GM19035 (cell line): ENCODE results near the gene RARS1.

Experiments used
- ATAC-seq: cut with Tn5 transposase; IDR thresholded peaks from one replicate; pipeline ENCODE4 v1.9.1; 2021; ENCODE audit not compliant: unreplicated experiment

RARS1 gene

DNA sequence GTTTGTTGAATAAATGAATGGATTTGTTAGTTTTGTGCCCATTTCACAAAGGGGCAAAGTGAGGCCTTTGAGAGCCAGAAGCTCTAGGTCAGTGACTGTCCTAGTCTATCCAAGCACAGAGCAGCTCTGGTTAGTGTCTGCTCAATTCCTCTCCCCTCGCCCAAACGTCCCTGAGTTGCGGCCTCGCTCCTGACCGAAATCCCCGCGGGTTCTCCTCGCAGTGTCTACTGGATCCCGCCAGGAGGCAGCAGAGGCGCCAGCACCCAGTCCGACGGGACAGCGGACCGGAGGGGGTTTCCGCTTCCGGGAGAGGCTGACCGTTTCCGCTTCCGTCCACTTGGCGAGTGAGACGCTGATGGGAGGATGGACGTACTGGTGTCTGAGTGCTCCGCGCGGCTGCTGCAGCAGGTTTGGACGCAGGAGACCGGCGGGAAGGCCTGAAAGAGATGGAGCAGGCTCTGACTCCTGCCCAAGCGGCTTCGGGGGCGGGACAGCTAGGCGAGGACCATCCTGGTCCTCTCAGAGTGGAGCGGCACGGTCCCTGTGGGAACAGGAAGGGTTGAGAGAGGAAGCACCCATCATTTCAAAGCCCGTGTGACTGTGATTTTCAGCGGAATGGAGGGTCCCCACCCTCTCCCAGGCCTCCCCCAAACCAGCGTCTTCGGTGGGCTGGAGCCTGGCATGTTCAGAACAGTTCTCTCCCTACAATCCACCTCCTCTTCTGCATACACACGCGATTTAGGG is at the start of gene RARS1:
RARS1 (plus strand) TSS at position 336 of the 744 bp plus-strand sequence; CDS start at position 364, 28 bp downstream.
- peak; percentile 84 for ATAC-seq

DNA sequence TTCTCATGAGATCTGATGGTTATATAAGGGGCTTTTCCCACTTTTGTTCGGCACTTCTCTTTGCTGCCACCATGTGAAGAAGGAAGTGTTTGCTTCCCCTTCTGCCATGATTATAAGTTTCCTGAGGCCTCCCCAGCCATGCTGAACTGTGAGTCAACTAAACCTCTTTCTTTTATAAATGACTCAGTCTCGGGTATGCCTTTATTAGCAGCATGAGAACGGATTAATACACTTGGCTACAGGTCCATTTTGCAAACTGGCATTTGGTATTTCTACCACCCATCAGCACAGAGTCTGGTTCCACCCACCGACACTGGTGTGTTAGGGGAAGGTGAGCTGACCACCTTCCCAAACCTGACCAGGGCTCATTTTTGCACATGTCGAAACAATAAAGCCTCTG is 47.9 kb upstream of the RARS1 start:
- ATAC-seq = no peak

DNA sequence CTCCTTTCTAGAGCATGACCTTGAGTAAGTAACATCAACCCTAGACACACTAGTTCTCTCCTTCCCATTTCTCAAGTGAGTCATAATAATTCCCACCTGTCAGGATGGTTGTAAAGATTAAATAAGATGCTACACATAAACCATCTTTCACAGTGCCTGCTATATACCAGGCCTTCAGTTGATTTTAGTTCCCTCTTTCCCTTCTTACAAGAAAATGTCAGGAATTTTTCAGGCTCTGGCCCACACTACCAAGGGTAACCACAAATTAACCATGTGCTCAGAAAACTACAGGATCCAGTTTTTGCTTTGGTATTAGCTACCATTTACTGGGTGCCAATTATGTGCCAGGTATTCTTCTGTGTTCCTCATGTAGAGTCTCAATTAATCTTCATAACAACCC is 42.7 kb upstream of the RARS1 start:
- ATAC-seq = no peak

DNA sequence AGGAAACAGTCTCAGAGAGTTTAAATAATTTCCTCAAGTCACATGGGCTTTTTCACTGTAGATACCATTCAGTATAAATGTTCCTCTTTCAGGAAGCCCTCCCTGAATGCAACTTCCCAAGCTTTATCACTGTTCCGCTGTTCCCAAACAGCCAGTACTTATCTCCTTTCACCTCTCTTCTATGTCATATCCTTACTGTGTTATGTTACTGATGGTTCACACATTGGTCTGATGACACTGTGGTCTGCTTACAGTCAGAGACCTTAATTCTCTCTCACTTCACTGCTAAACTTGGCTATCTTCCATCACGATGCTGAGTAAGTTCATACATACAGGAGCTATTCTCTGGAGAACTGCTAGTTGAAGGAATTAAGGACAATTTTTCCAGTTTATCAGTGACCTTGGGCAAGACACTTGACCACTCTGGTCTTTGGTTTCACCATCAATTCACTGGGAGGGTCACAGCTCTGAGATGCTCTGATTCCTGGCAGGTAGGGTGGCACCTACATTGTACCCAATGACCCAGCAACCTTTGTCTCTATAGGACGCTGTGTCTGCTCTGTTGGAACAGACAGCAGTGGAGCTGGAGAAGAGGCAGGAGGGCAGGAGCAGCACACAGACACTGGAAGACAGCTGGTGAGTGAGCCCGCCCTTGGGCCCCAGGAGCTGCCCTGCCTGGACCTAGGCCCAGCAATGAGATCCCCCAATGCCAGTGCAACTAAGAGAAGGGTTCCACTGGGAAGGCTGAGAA is 42.1 kb upstream of the RARS1 start:
- ATAC-seq = no peak

DNA sequence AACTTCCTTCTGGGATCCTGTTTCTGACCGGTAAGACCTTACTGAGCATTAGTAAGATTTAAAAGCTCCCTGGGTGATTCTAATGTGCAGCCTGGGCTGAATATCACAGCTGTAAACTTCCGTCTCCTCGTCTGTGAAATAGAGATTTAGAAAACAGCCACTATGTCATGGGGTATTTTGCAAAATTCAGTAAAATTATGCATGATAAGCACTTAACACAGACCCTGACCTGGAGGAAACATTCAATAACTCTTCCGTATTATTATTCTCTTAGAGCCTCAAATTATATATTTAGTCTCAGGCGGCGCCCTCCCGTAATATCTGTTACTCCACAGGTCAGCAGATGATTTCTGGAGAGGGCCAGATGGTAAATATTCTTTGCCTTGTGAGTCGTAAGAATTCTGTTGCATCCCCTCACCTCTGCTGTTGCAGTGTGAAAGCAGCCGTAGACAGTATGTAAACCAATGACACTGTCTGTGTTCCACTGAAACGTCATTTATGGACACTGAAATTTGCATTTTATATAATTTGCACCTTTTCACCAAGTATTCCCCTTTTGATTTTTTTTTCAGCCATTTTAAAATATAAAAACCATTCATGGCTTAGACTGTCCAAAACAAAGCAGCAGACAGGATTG is 39.2 kb upstream of the RARS1 start:
- ATAC-seq = no peak

DNA sequence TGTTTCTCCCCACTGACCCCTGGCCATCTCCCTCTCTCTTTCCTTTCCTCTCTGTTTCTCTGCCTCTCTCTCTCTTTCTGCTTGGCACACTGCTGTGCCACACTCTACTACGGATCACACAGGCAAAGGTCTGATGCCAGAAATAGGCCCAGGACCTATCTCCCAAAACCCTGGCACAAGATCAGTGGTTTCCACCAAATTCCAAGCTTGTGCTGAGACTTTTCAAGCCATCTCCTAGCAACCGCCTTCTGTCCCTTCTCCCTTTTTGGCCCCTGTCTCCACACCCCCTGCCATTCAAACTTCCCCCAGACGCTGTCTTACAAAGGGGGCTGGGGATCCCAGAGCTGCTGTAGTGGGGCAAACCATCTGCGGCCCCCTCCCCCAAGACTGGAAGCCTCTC is 38.5 kb upstream of the RARS1 start:
- no peak for ATAC-seq

DNA sequence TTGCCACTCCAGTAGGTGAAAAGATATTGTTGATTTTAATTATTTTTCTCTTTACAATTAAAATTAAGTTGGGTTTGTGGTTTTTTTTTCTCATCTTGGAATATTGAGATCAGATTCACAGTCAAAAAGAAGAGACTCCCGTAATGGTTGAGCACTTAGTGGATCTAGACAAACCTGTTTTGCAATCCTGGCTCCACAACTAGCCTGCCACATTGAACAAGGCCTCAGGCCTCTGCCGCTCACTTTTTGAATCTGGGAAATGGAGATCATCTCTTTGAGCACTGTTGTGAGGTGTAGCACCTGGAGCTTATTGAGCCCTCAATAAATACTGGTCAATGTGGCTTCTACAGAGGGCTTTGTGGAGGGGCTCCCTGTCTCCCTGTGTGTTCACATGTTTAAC is 37.1 kb upstream of the RARS1 start:
- ATAC-seq = no peak

DNA sequence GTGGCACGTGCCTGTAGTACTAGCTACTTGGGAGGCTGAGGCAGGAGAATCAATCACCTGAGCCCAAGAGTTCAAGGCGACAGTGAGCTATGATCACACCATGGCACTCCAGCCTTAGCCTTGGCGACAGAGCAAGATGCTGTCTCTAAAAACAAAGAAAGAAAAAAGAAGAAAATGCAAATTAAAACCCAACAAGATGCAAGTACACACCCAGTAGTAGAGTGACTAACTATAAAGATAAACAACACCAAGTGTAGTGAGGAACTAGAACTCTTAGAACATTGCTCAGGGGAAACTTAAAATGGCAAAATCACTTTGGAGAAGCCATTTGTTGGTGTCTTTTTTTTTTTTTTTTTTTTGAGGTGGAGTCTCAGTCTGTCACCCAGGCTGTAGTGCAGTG is 34.7 kb upstream of the RARS1 start:
- ATAC-seq = no peak

DNA sequence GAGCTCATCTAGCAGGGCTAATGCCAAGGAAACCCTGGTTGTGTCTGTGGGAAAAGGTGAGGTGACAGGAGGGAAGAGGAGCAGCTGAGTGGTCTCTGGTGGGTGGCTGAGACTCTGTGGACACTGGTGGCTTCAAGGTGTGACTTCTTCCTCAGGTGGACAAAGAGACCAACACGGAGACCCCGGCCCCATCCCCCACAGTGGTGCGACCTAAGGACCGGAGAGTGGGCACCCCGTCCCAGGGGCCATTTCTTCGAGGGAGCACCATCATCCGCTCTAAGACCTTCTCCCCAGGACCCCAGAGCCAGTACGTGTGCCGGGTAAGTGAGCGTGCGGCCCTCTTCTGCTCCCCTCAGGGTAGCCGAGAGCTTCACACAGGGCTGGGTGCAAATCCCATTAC is 31.1 kb upstream of the RARS1 start:
- no peak for ATAC-seq

DNA sequence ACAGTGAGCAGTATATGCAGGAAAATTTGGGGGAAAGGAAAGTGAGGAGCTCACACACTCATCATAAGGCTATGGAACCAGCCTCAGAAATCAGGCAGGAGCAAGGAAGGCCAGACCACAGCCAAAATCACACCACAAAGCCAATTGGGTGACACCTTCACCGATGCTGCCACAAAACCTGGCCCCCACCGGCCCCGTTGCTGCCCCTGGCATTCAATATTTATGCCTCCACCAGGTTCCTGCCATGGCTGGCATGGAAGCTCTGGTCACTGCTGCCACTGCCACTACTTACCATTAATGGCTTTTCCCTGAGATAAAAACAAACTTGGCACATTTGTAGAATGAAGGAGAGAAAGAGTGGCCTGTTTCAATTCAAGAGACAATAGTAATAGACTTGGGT is 28.7 kb upstream of the RARS1 start:
- no peak for ATAC-seq

DNA sequence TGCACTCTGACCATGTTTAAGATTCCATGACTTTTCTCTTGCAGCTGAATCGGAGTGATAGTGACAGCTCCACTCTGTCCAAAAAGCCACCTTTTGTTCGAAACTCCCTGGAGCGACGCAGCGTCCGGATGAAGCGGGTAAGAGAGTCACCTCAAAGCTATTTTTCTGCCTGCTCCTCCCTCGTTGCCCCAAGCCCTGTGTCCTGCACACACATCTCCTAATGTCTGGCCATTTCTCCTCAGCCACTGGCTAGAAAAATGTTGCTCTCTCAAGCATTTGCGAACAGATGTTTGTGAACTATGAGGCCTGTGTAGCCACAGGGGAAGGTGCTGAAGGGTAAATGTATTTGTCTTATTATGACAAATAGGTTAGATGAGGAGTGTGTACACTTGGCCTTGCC is 25.7 kb upstream of the RARS1 start:
- no peak for ATAC-seq

DNA sequence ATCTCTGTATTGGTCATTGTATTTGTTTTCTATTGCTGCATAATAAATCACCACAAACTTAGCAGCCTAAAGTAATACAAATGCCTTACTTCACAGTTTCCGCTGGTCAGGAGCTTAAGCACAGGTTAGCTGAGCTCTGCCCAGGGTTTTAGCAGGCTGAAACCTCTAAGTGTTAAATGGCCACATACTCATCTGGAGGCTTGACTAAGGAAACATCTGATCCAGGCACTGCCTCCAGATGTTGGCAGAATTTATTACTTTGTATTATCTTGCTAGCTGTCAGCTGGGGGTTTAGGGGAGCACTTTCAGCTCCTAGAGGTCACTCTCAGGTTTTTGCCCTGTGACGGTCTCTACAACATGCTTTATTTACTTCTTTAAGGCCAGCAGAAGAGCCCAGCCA is 23.2 kb upstream of the RARS1 start:
- no peak for ATAC-seq

DNA sequence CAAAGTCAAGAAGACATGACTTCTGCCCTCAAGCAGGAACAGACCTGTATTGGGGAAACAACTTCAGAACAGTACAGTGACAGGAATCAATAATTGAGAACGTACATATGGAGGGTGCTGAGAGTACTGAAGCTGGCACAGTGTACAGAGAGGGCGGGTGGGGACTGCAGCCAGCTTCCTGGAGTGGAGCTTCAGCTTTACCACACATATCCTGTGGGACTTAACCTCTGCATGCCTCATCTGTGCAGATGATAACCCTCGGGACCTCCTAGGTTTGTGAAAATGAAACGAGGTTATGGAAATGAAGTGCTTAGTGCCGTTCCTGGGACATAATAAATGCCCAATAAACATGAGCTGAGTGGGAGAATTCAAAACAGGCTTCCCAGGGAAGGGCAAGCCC is 22.1 kb upstream of the RARS1 start:
- no peak for ATAC-seq

DNA sequence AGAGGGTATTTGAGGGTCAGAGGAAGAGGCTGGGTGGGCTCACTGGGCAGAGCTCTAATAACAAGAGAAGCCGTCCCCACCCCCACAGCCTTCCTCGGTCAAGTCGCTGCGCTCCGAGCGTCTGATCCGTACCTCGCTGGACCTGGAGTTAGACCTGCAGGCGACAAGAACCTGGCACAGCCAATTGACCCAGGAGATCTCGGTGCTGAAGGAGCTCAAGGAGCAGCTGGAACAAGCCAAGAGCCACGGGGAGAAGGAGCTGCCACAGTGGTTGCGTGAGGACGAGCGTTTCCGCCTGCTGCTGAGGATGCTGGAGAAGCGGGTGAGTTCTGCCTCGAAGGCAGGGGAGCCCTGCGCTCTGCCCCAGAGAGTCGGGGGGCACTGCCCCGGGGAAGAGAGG is 21.6 kb upstream of the RARS1 start:
- no peak for ATAC-seq

DNA sequence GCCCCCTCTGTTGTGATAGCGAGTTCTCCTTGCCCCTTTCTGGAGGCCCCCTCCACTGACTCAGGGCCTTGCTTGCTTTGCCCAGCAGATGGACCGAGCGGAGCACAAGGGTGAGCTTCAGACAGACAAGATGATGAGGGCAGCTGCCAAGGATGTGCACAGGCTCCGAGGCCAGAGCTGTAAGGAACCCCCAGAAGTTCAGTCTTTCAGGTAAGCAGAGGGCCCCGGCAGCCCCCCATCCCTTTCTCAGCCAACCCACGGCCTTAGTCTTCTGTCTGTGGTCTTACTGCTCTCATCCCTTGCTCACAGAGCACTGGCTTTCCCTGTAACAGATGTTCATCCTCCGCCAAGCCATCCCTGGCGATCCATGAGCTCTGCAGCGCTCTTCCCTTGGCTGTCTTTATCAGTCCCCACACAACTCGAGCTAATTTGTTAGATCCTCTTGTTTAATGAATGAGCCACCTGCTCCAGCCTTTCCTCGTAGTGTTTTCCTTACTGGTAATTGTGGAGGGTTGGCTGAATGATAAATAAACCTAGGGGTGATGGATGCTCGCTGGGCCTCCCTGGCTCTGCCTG is 18.4 kb upstream of the RARS1 start:
- no peak for ATAC-seq

DNA sequence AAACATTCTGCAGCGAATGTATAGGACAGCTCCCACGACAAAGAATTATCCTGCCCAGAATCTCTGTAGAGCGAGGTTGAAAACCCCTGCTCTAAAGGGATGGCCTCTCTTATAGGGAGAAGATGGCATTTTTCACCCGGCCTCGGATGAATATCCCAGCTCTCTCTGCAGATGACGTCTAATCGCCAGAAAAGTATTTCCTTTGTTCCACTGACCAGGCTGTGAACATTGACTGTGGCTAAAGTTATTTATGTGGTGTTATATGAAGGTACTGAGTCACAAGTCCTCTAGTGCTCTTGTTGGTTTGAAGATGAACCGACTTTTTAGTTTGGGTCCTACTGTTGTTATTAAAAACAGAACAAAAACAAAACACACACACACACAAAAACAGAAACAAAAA is 17.4 kb upstream of the RARS1 start:
- ATAC-seq = no peak

DNA sequence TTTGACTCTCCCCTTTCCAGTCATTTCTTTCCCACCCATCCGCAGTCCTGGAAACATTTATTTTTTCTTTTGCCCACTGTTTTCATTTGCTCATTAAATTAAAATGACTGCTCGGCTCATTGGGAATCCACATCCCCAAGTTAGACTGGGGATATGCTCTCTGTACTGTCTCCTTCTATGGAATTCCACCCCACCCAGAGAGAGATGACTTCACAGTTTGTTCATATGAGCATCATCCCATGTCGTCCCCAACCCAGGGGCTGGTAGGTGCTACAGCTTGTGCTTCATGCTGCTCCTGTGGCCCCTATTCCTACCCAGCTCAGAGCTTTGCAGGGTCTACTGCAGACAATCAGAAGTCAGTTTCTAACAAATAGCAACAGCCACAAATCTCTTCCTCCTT is 16.5 kb upstream of the RARS1 start:
- no peak for ATAC-seq

DNA sequence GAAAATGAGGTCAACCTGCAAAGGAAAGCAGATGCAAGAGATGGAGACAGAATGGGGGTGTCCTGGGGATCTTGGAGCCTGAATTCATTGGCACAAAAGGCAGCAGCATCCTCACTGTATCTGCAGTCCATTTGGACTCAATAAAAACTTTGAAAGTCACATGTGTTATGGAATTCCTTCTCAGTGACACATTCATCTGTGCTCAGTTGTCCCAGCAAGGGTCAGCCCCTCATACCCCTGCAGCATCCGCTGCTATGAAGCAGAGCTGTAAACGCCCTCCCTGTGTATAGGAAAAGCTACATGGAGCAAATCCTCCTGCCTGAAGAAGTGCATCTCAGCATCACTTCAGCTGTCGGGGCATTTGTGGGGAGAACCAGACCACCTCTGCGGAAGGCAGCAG is 14.5 kb upstream of the RARS1 start:
- ATAC-seq = no peak

DNA sequence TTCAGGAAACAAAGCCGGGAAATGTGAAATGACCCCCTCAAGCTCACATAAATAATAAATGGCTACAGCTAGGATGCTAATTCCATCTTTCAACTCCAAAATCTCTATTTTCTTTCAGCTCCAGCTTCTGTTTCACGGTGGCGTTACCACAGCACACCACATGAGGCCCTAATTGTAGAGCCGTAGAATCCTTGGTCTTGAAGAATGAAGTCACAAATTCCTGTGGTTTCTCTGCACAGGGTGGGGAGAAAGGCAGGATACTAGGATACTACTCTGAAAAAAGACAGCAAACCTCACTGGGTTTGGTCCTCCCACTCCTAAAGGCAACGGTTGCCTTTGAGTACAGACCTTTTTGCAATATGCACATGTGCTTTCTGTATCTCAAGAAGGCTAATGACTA is 13.9 kb upstream of the RARS1 start:
- ATAC-seq = no peak

DNA sequence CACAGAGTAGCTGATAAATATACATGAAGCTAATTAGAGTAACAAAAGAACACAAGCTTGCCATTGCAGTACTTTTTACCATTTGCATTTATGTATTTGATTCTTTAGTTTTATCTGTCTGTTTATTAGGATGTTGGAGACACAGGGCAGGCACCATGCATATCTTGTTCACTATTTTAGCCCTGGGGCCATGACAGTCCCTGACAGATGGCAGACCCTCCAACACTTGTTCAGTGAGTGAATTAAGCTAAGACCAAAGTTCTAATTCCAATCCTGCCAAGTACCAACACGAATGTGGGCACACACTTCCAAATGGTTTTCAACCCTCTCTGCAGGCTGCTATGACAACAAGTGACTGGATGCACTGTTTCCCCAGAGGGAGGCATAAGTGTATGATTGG is 12.0 kb upstream of the RARS1 start:
- ATAC-seq = no peak

DNA sequence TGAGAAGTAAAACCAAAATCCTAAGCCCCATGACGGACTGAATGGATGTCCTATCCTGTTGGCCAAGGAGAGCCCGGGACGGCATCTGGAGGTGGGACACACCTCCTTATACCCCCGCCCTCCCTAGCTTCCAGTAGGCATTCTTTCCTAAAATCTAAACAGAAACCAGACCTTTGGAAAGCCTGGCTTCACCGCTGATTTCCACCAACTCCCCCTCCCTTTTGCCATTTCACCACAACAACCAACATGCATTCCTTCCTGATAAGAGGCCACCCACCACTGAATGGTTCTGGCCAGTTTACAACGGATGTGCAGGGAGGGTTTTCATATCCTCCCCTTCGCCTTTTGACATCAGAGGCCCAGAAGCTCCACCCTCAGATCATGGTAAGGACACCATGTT is 9.2 kb upstream of the RARS1 start:
- no peak for ATAC-seq

DNA sequence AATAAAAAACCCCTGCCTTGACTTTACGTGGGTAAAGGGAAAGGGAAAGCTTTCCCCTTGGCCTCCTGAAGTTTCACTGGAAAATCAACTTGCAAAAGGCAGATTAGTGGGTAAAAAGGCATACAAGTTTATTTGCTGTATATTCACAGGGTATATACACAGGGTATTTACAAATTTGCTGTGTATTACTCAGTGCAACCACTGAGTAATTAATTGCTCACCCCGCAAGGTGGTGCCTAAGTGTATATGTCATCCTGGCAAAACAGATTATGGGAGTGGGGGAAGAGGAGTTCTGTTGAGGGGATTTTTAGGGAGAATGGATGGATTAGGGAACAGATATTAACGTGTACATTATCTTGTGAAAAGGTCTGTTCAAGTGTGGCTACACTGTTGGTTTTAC is 7.1 kb upstream of the RARS1 start:
- ATAC-seq = no peak
